Measurements from ENCODE around the gene ASAH2. TPM values are rescaled to one million over a fixed set of nuclear protein-coding genes. Genes with fewer than 3 reads are reported as not detected.

ASAH2 gene
- total and polyA plus RNA-seq, 2 of the 8 experiments (the other 6 are each of a cell fraction or from before 2014, with no cell fraction given): 1.2 to 3.1 TPM

- Histone ChIP-seq H3K56ac (replicated peaks; ENCODE audit: insufficient read length, low read depth, low read length) (no peak overlapping the region), H2BK120ac (replicated peaks; ENCODE audit: low read depth, low read length) (no peak overlapping the region), H2BK20ac (ENCODE audit: low read length) (no peak overlapping the region), H3K4me2 (ENCODE audit: insufficient read depth in 1 of 2, low read depth in 2 of 2, low read length in 2 of 2) (no peak overlapping the region), H4K91ac (replicated peaks; ENCODE audit: insufficient read length, low read length) (no peak overlapping the region), H3K36me3 (ENCODE audit: control insufficient read depth in 2 of 4, insufficient read depth in 4 of 4, low read length in 3 of 4) (no peaks in the 10 kb centered on the region), H3K27me3 (replicated peaks in 1 of 4; ENCODE audit: control insufficient read depth in 3 of 4, extremely low read depth in 1 of 4, insufficient read depth in 3 of 4, low read length in 3 of 4) (no peaks in the 10 kb centered on the region), H2BK12ac (ENCODE audit: low read depth, low read length) (no peak overlapping the region), H4K5ac (ENCODE audit: insufficient read length, low read depth, low read length) (no peak overlapping the region), H3K14ac (ENCODE audit: insufficient read length) (no peak overlapping the region), H3K4ac (replicated peaks; ENCODE audit: insufficient read length, low read depth, low read length) (no peak overlapping the region), H3K9me3 (ENCODE audit: insufficient read depth in 2 of 2, low read depth in 1 of 2, low read length in 1 of 2) (no peaks in the 10 kb centered on the region), H2AK5ac (ENCODE audit: low read depth, low read length) (no peak overlapping the region), H2BK5ac (ENCODE audit: low read depth, low read length) (no peak overlapping the region), H4K20me1 (replicated peaks in 1 of 2; ENCODE audit: control insufficient read depth in 1 of 2, insufficient read depth in 2 of 2, low read length in 2 of 2) (no peaks in the 10 kb centered on the region), H2AFZ (ENCODE audit: low read length) (no peak overlapping the region), H4K8ac (ENCODE audit: extremely low read depth, insufficient read depth, low read length) (no peak overlapping the region), H3K23me2 (ENCODE audit: low read depth, low read length) (no peaks in the 10 kb centered on the region), H3K27ac (ENCODE audit: low read depth, low read length) (no peak overlapping the region), H3K23ac (ENCODE audit: insufficient read length) (no peak overlapping the region), H3K79me2 (ENCODE audit: control insufficient read depth in 1 of 2, insufficient read depth in 2 of 2, low read length in 2 of 2) (no peaks in the 10 kb centered on the region), H2BK15ac (ENCODE audit: low read length) (no peak overlapping the region), H3K79me1 (ENCODE audit: low read depth, low read length) (no peaks in the 10 kb centered on the region), H3K18ac (ENCODE audit: extremely low read depth, low read length) (no peak overlapping the region), H3K4me1 (replicated peaks in 1 of 4; ENCODE audit: control insufficient read depth in 3 of 4, insufficient read depth in 4 of 4, low read length in 3 of 4) (no peaks in the 10 kb centered on the region), H3K9ac (replicated peaks in 1 of 4; ENCODE audit: extremely low read depth in 1 of 4, low read depth in 3 of 4, low read length in 3 of 4) (no peak overlapping the region), H3K4me3 (ENCODE audit: extremely low read depth in 1 of 4, insufficient read depth in 2 of 4, low read depth in 3 of 4, low read length in 4 of 4) (no peak overlapping the region)
- POLR2A ChIA-PET (ENCODE audit: partially characterized antibody): no interaction called here
- CTCF ChIA-PET (ENCODE audit: partially characterized antibody): no interaction called here
- no peak for DNase-seq (ENCODE audit: low read depth in 1 of 2, low spot score in 2 of 2)
- no peak for TF ChIP-seq KDM5A (IDR thresholded peaks at IDR 0.05; ENCODE audit: low read length)
- TF ChIP-seq ASH2L (IDR thresholded peaks at IDR 0.05; ENCODE audit: low read length): no peak
- TF ChIP-seq TAF7 (optimal IDR thresholded peaks at IDR 0.05; ENCODE audit: borderline replicate concordance, low read depth, low read length): no peak
- TF ChIP-seq BACH1 (IDR thresholded peaks at IDR 0.05; ENCODE audit: low read length): no peak
- no peak for TF ChIP-seq NANOG (IDR thresholded peaks at IDR 0.05; ENCODE audit: insufficient read depth, low read depth, low read length, poor library complexity, severe bottlenecking)
- TF ChIP-seq SRF (IDR thresholded peaks at IDR 0.05; ENCODE audit: low read depth, low read length): no peak
- no peak for TF ChIP-seq BCL11A (IDR thresholded peaks at IDR 0.05; ENCODE audit: low read depth in 2 of 2, low read length in 2 of 2)
- FAIRE-seq: no peak
- WGBS, 2 experiments (ENCODE audit: extremely low coverage in 1 of 2, insufficient coverage in 1 of 2, insufficient read length in 1 of 2, insufficient replicate concordance in 2 of 2, low coverage in 1 of 2, low lambda C conversion rate in 2 of 2, missing lambda C conversion rate in 1 of 2): 83 to 100% methylated on average over 1 to 2 of the region's 2 CpGs
These were observed 35.2 kb upstream of the ASAH2 start for GRCh38 chr10:50286517-50286916.
